OCI-LY3 (cell line): ENCODE data around the gene AZGP1.

ENCODE experiments used
- H2AFZ ChIP-seq: fragments of 200-600, 300-600 bp; shearing (Covaris generic); 2 replicates; pipeline ENCODE4 v1.6.0; 2014; ENCODE audit warnings: antibody characterized with exemption, low read depth, low read length
- H3K27ac ChIP-seq: fragments of 200-600, 300-600 bp; sonication (generic); 2 replicates; pipeline ENCODE4 v1.5.1; 2014; ENCODE audit warnings: mild to moderate bottlenecking, low read length, moderate library complexity, mixed read lengths
- H3K27me3 ChIP-seq: fragments of 200-600, 300-600 bp; sonication (generic); 2 replicates; pipeline ENCODE4 v1.6.1; 2014; ENCODE audit warnings: low read depth, low read length, mixed read lengths
- H3K36me3 ChIP-seq: fragments of 200-600, 300-600 bp; sonication (generic); replicated peaks from 2 replicates; pipeline ENCODE3; 2014; ENCODE audit warnings: low read depth, low read length, mixed read lengths
- H3K4me1 ChIP-seq: fragments of 300-600, 200-600 bp; sonication (generic); 2 replicates; pipeline ENCODE4 v1.6.1; 2014; ENCODE audit warnings: low read length, mixed read lengths
- H3K4me2 ChIP-seq: fragments of 200-600, 300-600 bp; sonication (generic); 2 replicates; pipeline ENCODE4 v1.6.1; 2014; ENCODE audit warnings: low read length, mixed read lengths
- H3K4me3 ChIP-seq: fragments of 300-600, 200-600 bp; sonication (generic); 2 replicates; pipeline ENCODE4 v1.5.1; 2014; ENCODE audit warnings: antibody characterized with exemption, mild to moderate bottlenecking, low read length, moderate library complexity
- H3K79me2 ChIP-seq: fragments of 300-600, 200-600 bp; shearing (Covaris generic); 2 replicates; pipeline ENCODE4 v1.6.1; 2014; ENCODE audit warnings: mild to moderate bottlenecking, low read length, mixed read lengths
- H3K9ac ChIP-seq: fragments of 300-600, 200-600 bp; shearing (Covaris generic); 2 replicates; pipeline ENCODE4 v1.6.0; 2014; ENCODE audit warnings: mild to moderate bottlenecking, low read length, moderate library complexity
- H3K9me3 ChIP-seq: fragments of 200-600, 300-600 bp; shearing (Covaris generic); 2 replicates; pipeline ENCODE4 v1.6.1; 2014; ENCODE audit warnings: low read length, mixed read lengths; ENCODE audit not compliant: insufficient read depth
- H4K20me1 ChIP-seq: fragments of 200-600, 300-600 bp; sonication (generic); 2 replicates; pipeline ENCODE4 v1.6.1; 2016; ENCODE audit warnings: low read length, mixed read lengths; ENCODE audit not compliant: insufficient read depth
- EZH2phosphoT487 ChIP-seq: fragments of 200-600 bp; shearing (Covaris generic); IDR thresholded peaks from 2 replicates; pipeline ENCODE4 v1.6.1; 2018; ENCODE audit warnings: antibody characterized with exemption, mixed run types, low read depth
- TF ChIP-seq, protein P1 (sequence below): fragments of 200-600, 300-600 bp; sonication (generic); IDR thresholded peaks from 2 replicates; pipeline ENCODE4 v1.5.1; 2014; ENCODE audit warnings: antibody characterized with exemption, low read length, low read depth

The AZGP1 gene

DNA sequence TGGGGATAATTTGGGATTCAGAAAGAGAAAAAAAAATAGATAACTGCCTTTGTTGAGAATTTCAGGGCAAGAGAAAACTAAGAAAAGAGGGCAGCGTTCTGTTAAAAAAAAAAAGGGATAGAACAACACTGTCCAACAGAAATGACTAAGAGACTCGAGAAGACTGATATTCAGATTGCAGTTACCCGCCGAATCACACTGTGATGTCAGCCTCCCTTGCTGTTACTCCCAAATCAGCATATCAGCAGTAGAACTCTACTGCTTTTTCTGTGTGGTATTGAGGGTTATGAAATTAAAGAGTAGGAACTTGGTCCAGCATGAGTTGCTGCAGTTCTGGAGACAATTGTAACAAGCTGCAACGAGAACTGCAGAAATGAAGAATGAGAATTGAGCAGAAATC lies 48.3 kb downstream of the AZGP1 start:
- Histone ChIP-seq H3K36me3 (no peaks in the 10 kb centered on the region), H3K4me1 (peaks cover 12% of the 10 kb centered on the region), H3K27me3 (peaks cover 32% of the 10 kb centered on the region), H3K9ac (no peak overlapping the region), H3K9me3 (no peaks in the 10 kb centered on the region), H2AFZ (no peak overlapping the region), H3K4me2 (no peak overlapping the region), H4K20me1 (no peaks in the 10 kb centered on the region), H3K27ac (no peak overlapping the region), H3K79me2 (no peaks in the 10 kb centered on the region), H3K4me3 (no peak overlapping the region)
- TF ChIP-seq, protein P1, sequence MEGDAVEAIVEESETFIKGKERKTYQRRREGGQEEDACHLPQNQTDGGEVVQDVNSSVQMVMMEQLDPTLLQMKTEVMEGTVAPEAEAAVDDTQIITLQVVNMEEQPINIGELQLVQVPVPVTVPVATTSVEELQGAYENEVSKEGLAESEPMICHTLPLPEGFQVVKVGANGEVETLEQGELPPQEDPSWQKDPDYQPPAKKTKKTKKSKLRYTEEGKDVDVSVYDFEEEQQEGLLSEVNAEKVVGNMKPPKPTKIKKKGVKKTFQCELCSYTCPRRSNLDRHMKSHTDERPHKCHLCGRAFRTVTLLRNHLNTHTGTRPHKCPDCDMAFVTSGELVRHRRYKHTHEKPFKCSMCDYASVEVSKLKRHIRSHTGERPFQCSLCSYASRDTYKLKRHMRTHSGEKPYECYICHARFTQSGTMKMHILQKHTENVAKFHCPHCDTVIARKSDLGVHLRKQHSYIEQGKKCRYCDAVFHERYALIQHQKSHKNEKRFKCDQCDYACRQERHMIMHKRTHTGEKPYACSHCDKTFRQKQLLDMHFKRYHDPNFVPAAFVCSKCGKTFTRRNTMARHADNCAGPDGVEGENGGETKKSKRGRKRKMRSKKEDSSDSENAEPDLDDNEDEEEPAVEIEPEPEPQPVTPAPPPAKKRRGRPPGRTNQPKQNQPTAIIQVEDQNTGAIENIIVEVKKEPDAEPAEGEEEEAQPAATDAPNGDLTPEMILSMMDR: no peak
- TF ChIP-seq EZH2phosphoT487: no peak

DNA sequence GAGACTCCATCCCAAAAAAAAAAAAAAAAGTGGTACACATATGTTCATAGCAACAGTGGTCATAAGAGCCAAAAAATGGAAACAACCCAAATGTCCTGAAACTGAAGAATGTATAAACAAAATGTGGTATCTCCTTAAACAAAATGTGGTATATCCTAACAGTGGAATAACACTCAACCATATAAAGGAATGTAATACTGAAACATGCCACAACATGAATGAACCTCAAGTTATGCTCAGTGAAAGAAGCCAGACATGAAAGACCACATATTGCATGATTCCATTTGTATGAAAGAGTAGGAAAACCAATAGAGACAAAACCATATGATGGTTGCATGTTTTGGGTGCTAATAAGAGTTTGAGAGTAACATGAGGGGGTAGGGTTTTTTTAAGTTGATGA lies 49.5 kb downstream of the AZGP1 start:
- Histone ChIP-seq H3K4me1 (peaks cover 12% of the 10 kb centered on the region), H3K36me3 (peaks cover 5% of the 10 kb centered on the region), H3K9me3 (no peaks in the 10 kb centered on the region), H3K4me3 (no peak overlapping the region), H4K20me1 (no peaks in the 10 kb centered on the region), H3K27me3 (peaks cover 32% of the 10 kb centered on the region), H3K27ac (no peak overlapping the region), H2AFZ (no peak overlapping the region), H3K9ac (no peak overlapping the region), H3K4me2 (no peak overlapping the region), H3K79me2 (no peaks in the 10 kb centered on the region)
- TF ChIP-seq EZH2phosphoT487: no peak
- TF ChIP-seq, protein P1: no peak

DNA sequence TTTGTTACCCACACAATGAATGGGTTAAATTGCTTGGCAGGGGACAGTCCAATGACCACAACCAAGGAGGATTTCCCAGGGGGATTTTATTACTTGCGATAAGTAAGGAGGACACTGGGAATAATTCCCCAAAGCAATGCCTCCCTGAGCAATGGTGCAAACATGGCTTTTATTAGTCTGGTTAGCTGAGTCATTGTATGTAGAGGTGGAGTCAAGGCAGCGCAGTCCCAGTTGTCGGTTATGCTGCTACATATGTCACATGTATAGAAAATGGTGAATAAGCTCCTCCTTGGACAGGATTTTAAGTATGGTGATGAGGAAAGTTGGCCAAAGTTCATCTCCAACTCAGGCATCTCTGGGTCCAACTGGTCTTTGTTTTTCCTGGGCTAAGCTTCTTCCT lies 52.6 kb downstream of the AZGP1 start:
- Histone ChIP-seq H3K27me3 (peaks cover 22% of the 10 kb centered on the region), H3K36me3 (peaks cover 6% of the 10 kb centered on the region), H2AFZ (no peak overlapping the region), H3K79me2 (peaks cover 21% of the 10 kb centered on the region), H3K9ac (no peak overlapping the region), H3K27ac (no peak overlapping the region), H3K4me3 (no peak overlapping the region), H3K4me2 (no peak overlapping the region), H4K20me1 (0 out of 2 replicates have a peak, but pooled peaks cover 3% of the 10 kb centered on the region), H3K4me1 (peaks cover 10% of the 10 kb centered on the region), H3K9me3 (no peaks in the 10 kb centered on the region)
- TF ChIP-seq EZH2phosphoT487: no peak
- TF ChIP-seq, protein P1: no peak

DNA sequence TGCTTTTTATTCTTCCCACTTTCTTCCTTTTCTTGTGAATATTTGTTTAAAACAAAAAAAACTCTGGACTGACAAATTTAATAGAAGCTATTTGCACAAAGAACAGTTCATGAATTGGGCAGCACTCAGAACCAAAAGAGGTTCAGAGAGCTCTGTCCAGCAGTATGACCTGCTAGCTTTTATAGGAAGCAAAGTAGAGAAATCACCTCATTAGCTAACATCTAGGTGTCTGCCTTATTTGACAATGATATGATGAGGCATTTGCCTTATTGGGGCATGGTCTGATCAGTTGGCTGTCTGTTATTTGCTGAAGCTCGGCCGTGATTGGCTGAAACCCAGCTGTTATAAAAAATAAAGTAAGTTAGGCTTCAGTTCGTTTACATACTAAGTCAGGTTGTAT lies 55.7 kb downstream of the AZGP1 start:
- TF ChIP-seq, protein P1: no peak
- no peak for TF ChIP-seq EZH2phosphoT487
- Histone ChIP-seq H3K4me3 (peak overlapping the region; percentile 89), H3K36me3 (peaks cover 28% of the 10 kb centered on the region), H3K9ac (peak overlapping the region; percentile 90), H3K27ac (no peak overlapping the region), H3K4me1 (peaks cover 16% of the 10 kb centered on the region), H3K9me3 (no peaks in the 10 kb centered on the region), H3K27me3 (no peaks in the 10 kb centered on the region), H3K79me2 (peaks cover 51% of the 10 kb centered on the region), H4K20me1 (0 out of 2 replicates have a peak, but pooled peaks cover 8% of the 10 kb centered on the region), H2AFZ (peak overlapping the region; percentile 79), H3K4me2 (peak overlapping the region; percentile 82)
